Mucosa of stomach (tissue), 1 donor: ENCODE results near the gene CERS6.

Experiments
- H3K27me3 ChIP-seq: one replicate; pipeline ENCODE4 v1.7.0; 2013; ENCODE audit warnings: mild to moderate bottlenecking, low read length; ENCODE audit not compliant: control insufficient read depth, insufficient read depth
- H3K36me3 ChIP-seq: one replicate; pipeline ENCODE4 v1.7.0; 2013; ENCODE audit warnings: low read length; ENCODE audit not compliant: control insufficient read depth, insufficient read depth
- H3K4me1 ChIP-seq: one replicate; pipeline ENCODE4 v1.7.0; 2013; ENCODE audit warnings: mild to moderate bottlenecking, low read length; ENCODE audit not compliant: control insufficient read depth, insufficient read depth
- H3K4me3 ChIP-seq: one replicate; pipeline ENCODE4 v1.7.0; 2013; ENCODE audit warnings: low read length
- H3K9ac ChIP-seq: one replicate; pipeline ENCODE4 v1.7.0; 2013; ENCODE audit warnings: mild to moderate bottlenecking, low read length, moderate library complexity
- H3K9me3 ChIP-seq: one replicate; pipeline ENCODE4 v1.7.0; 2013; ENCODE audit warnings: mild to moderate bottlenecking, low read length, moderate library complexity; ENCODE audit not compliant: control insufficient read depth
- donor health status: Pancreatic carcinoma.

The CERS6 gene

DNA sequence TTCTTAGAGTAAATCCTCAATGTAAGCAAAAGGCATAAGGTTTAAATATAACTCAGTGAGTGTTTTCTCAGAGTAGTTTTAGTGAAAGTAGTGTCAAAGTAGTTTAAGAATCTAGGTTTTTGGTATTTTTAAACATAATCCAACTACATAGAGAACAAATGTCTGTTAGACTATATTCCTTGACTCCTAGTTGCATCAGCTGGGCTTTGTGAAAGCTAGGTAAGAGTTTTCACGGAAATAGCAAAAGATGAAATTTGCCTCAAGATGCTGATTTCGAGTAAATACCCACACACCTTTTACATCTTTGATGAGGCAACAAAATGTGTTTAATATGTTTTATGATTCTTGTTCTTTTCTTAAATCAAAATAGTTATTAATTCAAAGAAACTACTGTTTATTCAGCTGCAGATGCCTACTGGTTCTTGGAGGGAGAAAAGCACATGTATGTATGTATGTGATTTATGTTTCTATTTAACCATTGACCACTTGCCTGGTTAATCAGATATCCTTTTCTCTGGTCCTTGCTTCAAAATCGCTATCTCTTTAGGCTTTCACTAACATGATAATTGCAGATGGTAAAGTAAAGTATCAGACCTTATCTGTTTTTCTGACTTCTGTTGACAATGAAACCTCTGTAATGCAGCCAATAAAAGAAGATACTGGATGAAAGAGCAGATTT, 229.0 kb downstream of the CERS6 start:
- H3K4me3 ChIP-seq: no peak overlapping the region
- H3K4me1 ChIP-seq: peaks cover 4% of the 10 kb centered on the region
- H3K9me3 ChIP-seq: no peaks in the 10 kb centered on the region
- H3K36me3 ChIP-seq: no peaks in the 10 kb centered on the region
- H3K27me3 ChIP-seq: no peaks in the 10 kb centered on the region
- no peak overlapping the region for H3K9ac ChIP-seq

DNA sequence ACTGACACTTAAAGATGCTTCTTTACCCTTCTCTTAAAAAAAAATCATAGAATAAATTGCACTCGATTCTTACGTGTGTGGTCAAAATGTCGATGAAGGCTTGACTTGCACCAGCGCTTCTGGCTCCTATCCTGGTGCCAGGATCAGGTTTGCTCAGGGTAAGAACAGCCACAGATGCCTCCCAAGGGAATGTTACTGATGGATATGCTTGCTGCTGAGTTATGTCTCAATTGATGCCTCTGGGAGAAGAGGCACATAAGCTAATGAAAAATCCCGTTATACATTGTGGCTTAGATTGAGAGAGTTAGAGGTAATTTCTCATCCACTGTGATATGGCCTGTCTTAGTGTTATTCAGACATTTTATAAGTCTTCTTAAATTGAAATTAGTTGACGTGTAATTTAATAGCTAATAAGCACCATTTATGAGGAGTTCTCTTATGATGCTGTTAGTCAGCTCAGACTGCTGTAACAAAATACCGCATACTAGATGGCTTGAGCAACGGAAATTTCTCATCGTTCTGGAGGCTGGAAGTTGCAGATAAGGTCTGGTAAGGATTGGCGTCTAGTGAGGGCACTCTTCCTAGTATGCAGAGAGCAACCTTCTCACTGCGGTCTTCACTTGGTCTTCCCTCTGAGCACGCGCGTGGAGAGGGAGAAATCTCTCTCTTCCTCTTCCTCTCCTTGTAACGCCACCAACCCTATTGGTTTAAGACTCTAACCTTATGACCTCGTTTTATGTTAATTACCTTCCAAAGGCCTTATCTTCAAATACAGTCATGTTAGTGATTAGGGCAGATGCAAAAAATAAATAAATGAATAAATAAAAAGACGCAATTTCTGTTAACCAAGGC, 229.8 kb downstream of the CERS6 start:
- H3K9ac ChIP-seq: no peak overlapping the region
- H3K4me3 ChIP-seq: no peak overlapping the region
- no peaks in the 10 kb centered on the region for H3K27me3 ChIP-seq
- no peaks in the 10 kb centered on the region for H3K9me3 ChIP-seq
- no peaks in the 10 kb centered on the region for H3K36me3 ChIP-seq
- peaks cover 9% of the 10 kb centered on the region for H3K4me1 ChIP-seq

DNA sequence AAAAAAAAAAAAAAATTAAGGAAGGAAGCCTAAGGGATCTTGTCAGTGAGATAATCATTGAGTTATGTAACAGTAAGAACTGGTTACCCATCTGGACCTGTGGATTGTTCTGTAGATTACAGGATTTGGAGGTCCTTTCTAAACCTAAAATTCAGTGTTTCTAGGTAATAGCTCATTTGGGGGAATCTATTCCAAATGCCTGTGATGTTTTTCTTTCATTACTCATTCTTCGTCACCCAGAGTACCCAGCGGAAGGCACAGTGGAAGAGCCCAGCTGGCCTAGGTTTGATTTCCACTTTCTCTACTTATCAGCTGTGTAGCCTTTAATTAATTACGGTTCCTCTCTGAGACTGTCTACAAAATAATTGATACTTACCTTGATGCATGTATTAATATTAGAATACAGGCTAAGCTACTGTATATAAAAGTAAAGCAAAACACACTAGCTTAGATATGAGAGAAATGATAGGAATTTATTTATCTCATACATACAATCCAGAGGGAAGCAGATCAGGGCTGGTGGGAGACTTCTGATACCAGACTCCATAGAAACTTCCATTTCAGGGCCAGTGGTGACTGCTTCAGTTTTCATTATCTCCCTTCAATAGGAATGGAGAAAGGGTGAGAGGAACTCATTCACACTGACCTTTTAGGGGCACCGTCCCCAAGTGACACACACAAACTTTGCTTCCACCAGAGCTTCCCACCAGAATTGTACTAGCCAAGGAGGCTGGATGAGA, 230.6 kb downstream of the CERS6 start:
- Histone ChIP-seq H3K9ac (no peak overlapping the region), H3K36me3 (no peaks in the 10 kb centered on the region), H3K9me3 (no peaks in the 10 kb centered on the region), H3K4me3 (no peak overlapping the region), H3K4me1 (peaks cover 9% of the 10 kb centered on the region), H3K27me3 (no peaks in the 10 kb centered on the region)

DNA sequence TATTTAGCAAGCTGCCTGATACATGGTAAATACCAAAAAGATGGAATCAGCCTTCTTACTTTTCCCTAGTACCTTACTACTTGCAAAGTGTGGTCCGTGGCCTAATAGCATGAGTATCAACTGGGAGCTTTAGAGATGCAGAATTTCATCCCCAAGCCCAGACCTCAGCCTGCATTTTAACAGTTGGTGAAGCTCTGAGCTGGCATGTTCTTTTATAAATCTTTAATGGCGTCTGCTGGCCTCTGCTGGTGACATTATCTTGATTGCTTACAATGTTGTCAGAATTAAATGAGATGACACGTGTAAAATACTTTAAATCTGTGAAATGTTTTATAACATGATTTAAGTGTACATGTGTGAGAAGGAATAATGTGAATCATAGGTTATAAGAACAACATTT, 231.2 kb downstream of the CERS6 start:
- Histone ChIP-seq H3K4me3 (no peak overlapping the region), H3K9me3 (no peaks in the 10 kb centered on the region), H3K9ac (no peak overlapping the region), H3K36me3 (no peaks in the 10 kb centered on the region), H3K4me1 (peaks cover 9% of the 10 kb centered on the region), H3K27me3 (no peaks in the 10 kb centered on the region)

DNA sequence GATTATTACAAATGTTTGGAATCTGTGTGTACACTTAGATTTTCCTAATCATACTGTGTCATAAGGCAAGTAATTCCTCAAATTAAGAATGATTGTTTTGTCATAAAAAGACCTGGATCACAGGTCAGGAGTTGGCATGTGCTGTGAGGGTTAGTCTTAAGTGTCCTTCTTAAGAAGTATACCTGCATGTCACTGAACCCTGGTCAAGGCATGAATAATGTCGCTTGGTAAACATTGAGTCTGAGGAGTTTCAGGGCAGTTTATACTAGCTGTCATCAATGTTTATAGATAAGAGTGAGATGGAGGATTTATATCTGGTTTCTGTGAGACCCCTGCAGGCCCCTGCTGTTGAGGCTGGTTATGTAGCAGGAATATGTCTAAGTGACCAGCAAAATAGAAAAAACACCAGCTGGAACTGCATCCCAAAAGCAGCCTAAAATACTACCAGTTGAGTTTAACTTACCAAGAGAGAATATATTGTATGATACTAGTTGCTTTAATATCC, 234.4 kb downstream of the CERS6 start:
- H3K36me3 ChIP-seq: no peaks in the 10 kb centered on the region
- no peak overlapping the region for H3K4me3 ChIP-seq
- peaks cover 9% of the 10 kb centered on the region for H3K4me1 ChIP-seq
- H3K27me3 ChIP-seq: no peaks in the 10 kb centered on the region
- H3K9me3 ChIP-seq: no peaks in the 10 kb centered on the region
- H3K9ac ChIP-seq: no peak overlapping the region

DNA sequence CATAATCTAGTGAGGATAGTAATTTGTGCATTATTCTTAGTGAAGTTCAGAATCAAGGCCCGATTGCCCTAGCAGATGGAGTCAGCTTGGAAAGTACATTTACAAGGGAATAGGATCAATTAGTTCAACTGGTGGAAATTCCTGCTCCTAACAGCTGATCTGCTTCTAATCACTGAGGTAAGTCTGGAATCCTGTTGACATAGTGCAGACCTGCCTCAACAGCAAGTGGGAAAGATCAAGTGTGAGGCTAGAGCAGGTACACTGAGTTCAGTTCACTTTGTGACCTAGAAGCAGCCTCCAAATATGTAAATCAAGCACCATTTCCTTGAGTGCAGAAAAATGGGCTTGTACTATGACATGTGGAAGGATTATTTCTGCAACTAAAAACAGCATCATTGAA, 235.1 kb downstream of the CERS6 start:
- no peak overlapping the region for H3K4me3 ChIP-seq
- H3K4me1 ChIP-seq: peaks cover 9% of the 10 kb centered on the region
- H3K27me3 ChIP-seq: no peaks in the 10 kb centered on the region
- no peaks in the 10 kb centered on the region for H3K36me3 ChIP-seq
- H3K9ac ChIP-seq: no peak overlapping the region
- no peaks in the 10 kb centered on the region for H3K9me3 ChIP-seq

DNA sequence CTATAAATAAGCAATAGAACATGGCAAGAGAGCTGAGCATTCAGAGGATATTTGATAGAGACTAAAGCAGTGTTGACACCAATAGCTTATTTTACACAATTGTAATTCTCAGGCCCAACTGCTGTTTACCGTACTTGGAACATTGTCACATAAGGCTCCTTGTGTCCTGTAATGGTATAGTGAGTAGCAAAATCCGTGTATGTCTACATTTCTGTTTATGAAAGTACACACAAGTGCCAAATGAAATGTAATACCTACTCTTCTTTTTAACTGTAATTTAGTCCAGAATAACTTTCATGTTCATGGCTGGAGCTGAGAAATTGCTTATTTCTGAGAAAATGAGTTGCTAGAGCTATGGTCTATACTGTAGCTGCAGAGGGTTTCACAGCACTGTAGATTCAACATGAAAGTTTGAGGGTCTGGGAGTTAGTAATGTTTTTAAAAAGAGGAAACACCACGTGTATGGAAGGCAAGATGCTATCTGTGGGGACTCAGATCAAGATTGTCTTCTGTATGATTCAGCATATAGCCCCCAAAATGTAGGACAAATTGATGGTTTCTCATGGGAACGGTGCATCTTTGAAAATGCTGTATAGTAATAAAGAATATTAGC, 236.2 kb downstream of the CERS6 start:
- Histone ChIP-seq H3K4me3 (no peak overlapping the region), H3K9me3 (no peaks in the 10 kb centered on the region), H3K27me3 (no peaks in the 10 kb centered on the region), H3K36me3 (no peaks in the 10 kb centered on the region), H3K4me1 (peaks cover 9% of the 10 kb centered on the region), H3K9ac (no peak overlapping the region)

DNA sequence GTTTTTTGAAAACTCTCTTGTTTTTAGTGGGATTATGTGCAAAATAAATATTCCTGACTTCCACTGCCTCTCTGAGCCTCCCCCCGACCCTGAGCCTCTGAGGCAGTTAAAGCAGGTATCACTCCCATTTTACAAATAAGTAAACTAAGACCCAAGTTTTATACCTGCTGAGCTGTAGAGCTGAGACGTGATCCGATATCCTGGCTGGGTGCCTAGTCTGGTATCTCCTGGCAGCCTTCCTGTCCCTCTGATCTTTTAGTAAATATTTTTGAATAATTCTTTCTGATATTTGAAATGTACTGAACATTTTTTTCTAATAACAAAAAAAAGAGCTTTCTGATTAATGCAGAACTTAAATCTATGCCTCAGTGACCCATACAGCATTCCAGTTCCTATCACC, 238.1 kb downstream of the CERS6 start:
- no peak overlapping the region for H3K9ac ChIP-seq
- H3K4me1 ChIP-seq: peaks cover 9% of the 10 kb centered on the region
- H3K36me3 ChIP-seq: no peaks in the 10 kb centered on the region
- H3K4me3 ChIP-seq: no peak overlapping the region
- no peaks in the 10 kb centered on the region for H3K27me3 ChIP-seq
- H3K9me3 ChIP-seq: no peaks in the 10 kb centered on the region

DNA sequence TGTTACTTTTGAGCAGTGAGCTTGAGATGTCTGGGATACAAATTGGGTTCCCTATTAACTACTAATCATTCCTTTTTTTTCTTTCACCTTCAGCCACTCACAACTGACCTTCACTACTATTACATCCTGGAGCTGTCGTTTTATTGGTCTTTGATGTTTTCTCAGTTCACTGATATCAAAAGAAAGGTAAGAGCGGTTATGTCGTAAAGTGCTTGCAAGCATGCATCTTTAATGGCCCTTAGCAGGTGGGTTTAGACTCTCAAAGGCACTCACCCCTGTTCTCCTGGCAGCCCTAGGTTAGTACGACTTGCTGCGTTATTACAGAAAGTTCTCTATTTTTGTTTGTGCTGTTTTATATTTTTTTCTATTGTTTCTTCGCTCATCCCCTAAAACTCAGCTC, 238.8 kb downstream of the CERS6 start:
- Histone ChIP-seq H3K9ac (no peak overlapping the region), H3K36me3 (no peaks in the 10 kb centered on the region), H3K4me3 (no peak overlapping the region), H3K9me3 (no peaks in the 10 kb centered on the region), H3K4me1 (peaks cover 8% of the 10 kb centered on the region), H3K27me3 (no peaks in the 10 kb centered on the region)

DNA sequence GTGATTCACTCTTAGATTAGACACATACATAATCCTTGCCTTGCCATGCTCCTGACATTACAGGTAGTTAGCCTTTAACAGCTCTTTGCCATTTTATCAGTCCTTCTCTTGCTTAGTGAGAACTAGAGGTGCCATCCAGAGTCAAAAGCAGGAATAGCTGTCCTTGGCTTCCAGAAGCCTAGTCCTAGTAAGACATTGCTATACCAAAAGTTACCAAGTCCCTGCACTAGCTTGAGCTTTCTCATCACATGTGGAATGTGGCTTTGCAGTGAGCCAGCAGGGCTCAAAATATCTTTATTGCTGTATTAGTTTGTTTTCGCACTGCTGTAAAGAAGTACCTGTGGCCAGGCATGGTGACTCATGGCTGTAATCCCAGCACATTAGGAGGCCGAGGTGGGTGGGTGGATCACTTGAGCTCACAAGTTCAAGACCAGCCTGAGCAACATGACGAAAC, 241.6 kb downstream of the CERS6 start:
- Histone ChIP-seq H3K9ac (no peak overlapping the region), H3K4me1 (peaks cover 15% of the 10 kb centered on the region), H3K4me3 (no peak overlapping the region), H3K27me3 (no peaks in the 10 kb centered on the region), H3K36me3 (no peaks in the 10 kb centered on the region), H3K9me3 (no peaks in the 10 kb centered on the region)

DNA sequence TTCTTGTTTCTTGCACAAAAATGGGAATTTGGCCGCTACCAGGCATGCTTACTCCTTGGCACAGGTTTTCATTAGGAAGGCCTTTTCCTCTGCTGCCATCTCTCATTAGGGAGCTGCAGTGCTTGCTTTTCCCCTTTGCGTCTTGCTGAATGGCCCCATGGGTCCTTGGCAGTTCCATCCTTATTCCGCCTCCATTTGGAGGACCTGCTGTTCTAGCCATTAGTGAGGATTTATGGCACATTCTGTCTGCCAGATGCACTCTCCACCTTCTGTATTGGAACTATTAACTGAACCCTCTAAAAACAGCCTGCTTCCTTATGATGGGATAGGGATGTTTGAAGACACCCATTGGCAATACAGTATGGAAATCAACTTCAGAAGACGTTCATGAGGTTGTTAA, 242.9 kb downstream of the CERS6 start:
- Histone ChIP-seq H3K27me3 (no peaks in the 10 kb centered on the region), H3K36me3 (no peaks in the 10 kb centered on the region), H3K4me1 (peaks cover 15% of the 10 kb centered on the region), H3K4me3 (no peak overlapping the region), H3K9me3 (no peaks in the 10 kb centered on the region), H3K9ac (no peak overlapping the region)
